NCI-H1092 (cell line): Measurements from ENCODE around the gene CDH11.

ENCODE experiments used
- DNase-seq: peaks from one replicate; lab custom pipeline; 2025; lab: John Stamatoyannopoulos, UW

Gene CDH11, protein sequence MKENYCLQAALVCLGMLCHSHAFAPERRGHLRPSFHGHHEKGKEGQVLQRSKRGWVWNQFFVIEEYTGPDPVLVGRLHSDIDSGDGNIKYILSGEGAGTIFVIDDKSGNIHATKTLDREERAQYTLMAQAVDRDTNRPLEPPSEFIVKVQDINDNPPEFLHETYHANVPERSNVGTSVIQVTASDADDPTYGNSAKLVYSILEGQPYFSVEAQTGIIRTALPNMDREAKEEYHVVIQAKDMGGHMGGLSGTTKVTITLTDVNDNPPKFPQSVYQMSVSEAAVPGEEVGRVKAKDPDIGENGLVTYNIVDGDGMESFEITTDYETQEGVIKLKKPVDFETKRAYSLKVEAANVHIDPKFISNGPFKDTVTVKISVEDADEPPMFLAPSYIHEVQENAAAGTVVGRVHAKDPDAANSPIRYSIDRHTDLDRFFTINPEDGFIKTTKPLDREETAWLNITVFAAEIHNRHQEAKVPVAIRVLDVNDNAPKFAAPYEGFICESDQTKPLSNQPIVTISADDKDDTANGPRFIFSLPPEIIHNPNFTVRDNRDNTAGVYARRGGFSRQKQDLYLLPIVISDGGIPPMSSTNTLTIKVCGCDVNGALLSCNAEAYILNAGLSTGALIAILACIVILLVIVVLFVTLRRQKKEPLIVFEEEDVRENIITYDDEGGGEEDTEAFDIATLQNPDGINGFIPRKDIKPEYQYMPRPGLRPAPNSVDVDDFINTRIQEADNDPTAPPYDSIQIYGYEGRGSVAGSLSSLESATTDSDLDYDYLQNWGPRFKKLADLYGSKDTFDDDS

DNA sequence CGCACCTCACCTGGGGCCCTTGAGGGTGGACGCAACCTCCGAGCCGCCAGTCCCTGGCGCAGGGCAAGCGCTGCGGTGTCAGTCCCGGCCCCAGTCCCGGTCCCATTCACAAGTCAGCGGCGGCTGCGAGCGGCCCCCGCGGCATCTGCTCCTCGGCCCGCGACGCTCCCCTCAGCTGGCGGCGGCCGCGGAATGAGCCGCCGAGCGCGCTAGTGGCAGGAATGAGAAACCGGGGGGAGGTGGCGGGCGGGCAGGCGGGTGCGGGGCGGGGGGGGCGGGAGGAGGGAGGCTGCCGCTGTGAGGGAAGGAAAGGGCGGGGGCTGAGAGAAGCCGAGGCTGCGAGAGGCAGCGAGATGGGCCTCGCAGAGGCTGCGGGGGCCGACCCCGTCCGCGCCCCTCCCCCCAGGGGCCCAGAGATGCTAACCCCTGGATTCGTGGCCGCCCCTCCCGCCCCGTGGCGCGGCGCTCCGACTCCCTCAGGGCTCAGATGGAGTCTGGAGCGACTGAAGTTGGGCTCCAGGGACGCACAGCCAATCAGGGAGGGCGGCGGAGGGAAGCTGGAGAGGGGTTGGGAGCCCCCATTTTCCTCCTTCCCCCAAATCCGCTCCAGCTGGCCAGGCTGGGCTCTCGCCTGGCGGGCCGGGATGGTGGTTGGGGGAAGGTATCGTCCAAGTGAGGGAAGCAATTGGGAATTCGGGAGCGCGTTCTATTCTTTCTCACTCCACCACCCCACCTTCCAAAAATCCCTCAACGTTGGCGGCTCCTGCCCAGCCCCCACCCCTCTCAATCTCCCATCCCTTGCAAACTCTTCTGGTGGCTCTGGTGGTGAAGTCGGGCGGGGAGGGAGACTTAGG, at the start of gene CDH11:
Gene CDH11, minus strand, starts transcription at position 194 of the 854 bp plus-strand sequence. CDS start 117,194 bp downstream, outside the sequence.
- no peak for DNase-seq

DNA sequence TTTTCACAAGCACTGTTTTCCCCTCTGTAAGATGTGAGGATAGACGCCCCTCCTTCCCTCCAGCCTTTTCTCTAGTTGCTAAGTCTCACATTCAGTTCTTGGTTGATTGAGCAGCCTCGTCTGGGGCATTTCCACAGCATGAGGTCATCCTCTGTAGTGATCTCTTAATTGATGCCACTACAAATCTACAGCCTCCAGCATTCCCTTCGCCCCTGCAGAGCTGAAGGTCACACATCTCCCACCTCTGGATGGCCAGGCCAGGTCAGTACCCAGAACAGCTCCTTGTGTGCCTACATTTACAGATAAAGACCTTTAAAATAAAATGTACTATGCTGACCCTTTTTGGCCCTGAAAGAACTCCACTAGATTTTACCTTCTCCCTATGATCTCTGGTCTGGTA, 32.5 kb upstream of the CDH11 start:
- DNase-seq = no peak

DNA sequence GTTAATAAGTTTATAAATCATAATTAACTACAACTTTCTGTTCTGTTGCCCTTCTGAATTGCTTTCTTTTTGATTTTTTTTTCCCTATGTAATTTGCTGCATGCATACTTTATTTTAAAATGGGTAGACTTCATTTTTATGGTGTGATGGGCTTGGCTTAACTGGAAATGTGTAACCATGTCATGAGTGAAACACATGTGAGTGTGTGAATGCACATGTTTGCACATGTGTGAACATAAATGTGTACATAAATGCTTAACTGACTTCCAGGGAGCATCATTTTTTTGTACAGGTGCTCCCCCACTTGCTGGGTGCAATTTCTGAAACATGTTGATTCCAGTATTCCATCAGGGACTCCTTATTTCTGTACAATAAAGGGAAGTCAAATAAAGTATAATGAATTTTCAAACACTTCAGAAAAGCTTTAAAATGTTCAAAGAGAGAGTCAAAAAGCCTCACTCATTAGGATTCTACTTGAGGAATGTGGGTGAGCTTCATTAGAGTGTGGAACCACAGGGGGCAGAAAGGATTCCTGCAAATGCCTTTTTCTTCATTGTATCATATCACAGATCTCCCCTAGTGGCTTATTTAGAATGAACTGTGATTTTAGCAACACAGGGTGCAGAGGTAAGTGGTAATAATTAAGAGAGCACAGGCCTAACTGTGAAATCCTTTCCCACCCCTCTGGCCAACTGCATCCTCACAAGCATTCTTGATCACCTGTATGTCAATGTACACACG, 31.7 kb upstream of the CDH11 start:
- DNase-seq = no peak

GRCh38 chr16:65148804-65149203, 26.9 kb upstream of the CDH11 start:
- DNase-seq = no peak

- DNase-seq = no peak
Observed at GRCh38 chr16:65142276-65142675, 20.4 kb upstream of the CDH11 start.

- DNase-seq = no peak
Observed at GRCh38 chr16:65136681-65137080, 14.8 kb upstream of the CDH11 start.

DNA sequence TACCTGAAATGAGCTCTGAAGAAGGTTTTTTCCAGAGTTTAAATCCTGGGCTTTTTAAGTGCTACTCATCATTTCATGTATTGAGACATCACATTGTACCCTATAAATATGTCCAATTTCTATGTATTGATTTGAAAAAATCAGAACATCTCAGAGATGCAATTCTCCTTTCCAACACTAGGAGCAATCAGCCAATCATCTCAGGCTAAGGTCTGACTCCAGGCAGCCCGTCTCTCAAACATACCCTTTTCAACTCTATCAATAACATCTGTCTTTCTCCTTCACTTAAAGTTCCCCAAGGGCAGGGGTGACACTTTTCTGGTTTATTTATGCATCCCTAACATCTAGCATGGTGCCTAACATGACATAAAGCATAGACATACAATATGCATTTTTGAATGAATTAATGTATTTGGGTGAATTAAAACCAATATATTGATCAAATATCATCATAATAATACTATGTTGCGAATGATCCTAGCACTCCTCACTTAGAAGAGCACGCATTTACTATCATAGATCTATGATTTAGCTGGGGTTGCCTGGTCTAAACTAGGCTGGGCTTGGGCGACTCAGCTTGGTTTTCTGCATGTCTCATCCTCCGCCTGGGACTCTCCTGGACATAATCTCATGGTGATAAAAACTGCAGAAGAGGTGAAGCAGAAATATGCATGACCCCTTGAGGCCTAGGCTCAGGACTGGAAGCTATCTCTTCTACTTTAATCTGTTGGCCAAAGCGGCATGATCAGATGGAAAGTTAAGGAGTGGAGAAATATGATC, 5.2 kb upstream of the CDH11 start:
- DNase-seq = no peak

- DNase-seq = no peak
Observed at GRCh38 chr16:65125871-65126270, 4.0 kb upstream of the CDH11 start.

DNA sequence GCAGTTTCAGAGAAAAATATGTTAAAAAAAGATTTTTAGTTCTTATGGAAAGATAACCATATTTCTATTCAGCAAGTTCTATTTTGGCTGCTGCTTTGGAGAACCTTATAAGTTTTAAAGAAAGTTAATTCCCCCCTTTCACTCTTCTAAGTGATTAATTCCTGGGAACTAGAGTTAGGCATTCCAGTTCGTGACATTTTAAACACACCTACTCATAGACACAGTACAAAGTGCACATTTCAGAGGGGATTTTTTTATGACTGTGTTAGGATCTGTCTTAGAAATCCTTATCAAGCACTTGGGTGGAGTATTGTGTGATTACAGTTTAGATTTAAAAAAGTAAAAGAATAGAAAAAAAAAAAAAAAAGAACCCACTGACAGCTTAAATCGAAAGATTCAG, 3.5 kb upstream of the CDH11 start:
- no peak for DNase-seq

GRCh38 chr16:65124596-65124995, 2.7 kb upstream of the CDH11 start:
- DNase-seq = no peak

GRCh38 chr16:65124212-65124548, 2.3 kb upstream of the CDH11 start:
- DNase-seq = no peak

DNA sequence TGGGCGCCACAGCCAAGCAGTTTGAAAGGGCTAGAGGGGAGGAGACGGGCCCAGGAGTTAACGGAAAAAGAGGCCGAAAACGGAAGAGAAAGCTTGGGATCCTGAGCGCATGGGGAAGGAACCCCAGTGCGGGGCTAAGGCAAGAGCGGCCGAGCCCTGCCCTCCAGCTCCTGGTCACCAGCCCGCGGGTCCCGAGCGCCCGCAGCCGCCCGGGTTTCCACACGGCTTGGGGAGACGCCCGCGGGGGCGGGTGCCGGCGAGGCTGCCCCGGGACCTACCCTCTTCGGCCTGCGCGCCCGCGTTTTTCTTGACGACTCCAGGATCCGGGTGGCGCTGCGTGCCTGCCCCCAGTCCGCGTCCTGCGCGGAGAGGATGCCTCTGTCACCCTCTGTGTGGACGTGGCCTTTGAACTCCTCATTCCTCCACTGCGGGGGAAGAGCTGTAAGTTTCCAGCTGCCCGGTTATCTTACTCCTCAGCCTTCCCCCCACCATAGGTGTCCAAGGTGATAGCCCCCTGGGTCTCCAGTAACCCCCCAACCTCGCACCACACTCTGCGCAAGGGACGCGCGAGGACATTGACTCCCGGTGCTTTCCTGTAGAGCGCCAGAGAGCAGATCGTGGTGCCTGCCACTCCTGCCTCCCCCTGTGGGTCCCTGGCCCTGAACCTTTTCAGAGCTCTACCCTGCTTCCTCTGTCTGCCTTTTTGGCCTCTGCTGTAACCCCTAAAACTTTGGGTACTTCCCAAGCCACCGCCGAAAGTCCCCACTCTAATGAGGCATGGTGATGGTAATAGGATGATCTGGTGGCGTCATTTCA, 1.7 kb upstream of the CDH11 start:
- no peak for DNase-seq

GRCh38 chr16:65122724-65123395, 997 bp upstream of the CDH11 start:
- no peak for DNase-seq

DNA sequence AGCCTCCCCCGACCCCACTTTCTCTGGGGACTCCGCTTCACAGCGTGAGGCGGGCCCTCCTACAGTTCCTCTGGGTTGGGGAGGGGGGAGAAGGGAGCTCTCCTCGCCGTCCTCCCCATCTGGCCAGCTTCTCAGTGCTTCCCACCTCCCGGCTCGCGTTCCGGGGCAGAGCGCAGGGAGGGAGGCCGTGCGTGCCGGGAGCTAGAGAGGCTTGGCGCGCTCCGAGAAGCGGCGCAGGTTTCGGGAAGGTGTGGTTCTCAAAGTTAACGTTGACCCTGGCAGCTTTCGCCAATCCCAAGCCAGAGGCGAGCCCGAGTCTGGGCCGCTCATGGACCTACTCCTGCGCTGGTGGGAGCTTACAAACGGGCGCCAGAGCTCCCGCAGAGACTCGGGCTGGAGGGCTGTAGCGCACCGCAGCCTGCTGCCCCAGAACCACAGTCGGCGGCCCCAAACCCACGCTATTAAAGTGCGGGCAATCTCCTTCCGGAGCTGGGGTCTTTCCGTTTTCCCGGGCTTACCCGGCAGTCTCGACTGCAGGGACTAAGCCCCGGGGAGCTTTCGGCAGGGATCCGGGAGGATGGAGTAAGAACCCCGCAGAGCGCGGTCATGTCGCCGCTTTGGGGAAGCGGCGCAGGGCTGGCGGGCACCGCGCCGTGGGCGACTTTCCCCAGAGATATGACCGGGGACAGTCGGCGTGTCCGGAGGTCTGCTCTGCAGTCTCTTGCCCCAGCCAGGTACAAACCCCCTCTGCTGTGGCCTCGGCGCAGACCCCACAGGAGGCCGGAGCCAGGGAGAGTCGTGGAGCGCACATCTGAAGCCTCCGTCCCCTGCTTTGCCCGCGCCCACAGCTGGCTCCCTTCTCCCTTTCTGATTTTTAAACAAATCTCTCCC, 787 bp downstream of the CDH11 start:
- DNase-seq = no peak

- no peak for DNase-seq
Observed at GRCh38 chr16:65120461-65120830, 1.4 kb downstream of the CDH11 start.

DNA sequence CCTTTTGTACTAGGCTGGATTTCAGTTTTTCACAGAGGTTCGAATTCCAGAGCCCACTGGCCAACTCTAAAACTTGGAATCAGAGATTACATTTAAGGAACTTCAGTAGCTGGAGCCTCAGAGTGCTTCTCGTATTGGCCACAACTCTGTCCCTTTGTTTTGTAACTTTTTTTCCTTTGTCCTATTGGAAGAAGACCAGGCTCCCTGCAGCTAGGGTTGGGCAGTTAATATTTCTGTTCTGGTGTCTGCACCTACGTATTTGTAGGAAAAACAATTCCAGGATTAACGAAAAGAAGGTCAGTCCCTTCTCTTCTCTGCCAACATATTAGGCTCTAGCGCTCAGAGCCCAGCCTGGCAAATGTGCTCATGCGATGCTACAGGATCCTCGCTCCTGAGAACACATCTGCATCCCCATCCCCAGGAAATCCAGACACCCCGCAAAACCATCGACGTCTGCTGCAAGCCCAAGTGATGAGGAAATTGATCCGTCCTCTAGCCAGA, 1.9 kb downstream of the CDH11 start:
- no peak for DNase-seq

DNA sequence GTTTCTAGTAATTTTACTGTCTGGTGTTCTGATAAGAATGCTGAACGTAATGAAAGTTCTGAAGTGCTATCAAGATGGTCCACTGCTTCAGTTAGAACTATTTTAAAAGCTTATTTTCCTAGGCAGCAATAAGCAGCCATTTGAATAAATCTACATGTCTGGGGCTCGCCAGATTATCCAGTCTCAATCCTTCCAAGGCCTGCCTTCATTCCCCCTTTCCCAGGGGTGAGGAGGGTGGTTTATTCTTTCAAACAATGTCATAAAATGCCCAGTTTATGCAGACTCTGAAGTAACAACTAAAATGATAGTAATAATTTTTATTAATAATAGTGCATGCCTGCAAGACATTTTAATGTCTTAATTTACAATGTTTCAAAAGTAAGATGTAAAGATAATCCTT, 2.4 kb downstream of the CDH11 start:
- DNase-seq = no peak

DNA sequence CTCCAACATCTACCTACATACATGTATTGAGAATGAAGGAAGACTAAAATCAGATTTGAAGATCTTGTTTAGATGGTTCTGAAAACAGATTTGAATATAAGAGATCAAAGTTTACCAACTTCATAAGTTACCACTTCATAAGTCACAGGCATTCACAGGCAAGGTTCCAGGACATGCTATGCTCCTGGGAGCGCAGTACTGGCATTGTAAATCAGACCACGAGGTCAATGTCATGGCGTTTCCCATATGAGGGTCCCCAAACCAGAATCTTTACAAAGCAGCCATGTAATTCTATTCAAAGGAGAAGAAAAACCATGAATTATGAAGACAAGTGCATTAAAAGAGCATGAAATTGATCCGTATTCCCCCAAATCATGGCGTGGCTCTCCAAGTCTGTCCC, 3.0 kb downstream of the CDH11 start:
- DNase-seq = no peak
